GM18505 (cell line): ENCODE data around the gene OPN5.

Experiments used
- ATAC-seq: cut with Tn5 transposase; IDR thresholded peaks from one replicate; pipeline ENCODE4 v1.9.1; 2021; ENCODE audit not compliant: unreplicated experiment
- POLR2A ChIP-seq: IDR thresholded peaks from 4 replicates; pipeline ENCODE4 v1.6.1; 2011; ENCODE audit warnings: borderline replicate concordance; ENCODE audit not compliant: insufficient read depth, insufficient read length; ENCODE audit errors: extremely low read depth

The OPN5 gene

DNA sequence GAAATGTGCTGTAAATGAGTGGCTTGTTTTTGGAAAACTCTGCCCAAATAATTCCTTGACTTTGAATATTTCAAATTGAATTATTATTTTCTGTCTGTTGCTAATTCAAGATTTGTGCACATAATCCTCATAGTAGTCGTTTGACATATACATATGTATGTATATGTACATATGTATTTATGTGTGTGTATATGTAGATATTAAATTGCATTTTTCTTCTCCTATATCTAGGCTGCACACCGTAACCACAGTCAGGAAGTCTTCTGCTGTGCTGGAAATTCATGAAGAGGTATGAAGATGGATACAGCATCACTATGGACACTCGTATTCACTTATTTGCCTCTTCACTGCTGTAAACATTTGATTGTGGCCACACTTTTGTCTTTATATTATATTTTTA, 29.6 kb downstream of the OPN5 start:
- TF ChIP-seq POLR2A, result no peak
- no peak for ATAC-seq

DNA sequence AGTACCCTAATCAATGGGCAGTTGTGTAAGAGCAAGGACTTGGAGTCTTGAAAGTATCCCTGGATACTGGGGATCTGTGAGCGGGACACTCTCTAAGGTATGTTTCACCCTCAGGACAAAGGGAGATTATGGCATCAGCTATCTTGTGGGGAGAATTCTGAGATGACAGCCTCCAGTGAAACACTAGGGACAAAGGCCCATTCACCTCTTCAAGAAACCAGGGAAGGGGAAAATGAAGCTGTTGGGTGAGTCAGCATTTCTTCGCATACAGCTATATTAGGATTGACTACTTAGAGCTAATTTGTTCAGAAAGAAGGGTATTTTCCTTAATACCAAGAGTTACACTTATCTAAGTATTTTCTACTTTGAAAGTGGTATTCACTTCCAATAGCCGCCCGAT, 35.9 kb downstream of the OPN5 start:
- TF ChIP-seq POLR2A, result no peak
- no peak for ATAC-seq

DNA sequence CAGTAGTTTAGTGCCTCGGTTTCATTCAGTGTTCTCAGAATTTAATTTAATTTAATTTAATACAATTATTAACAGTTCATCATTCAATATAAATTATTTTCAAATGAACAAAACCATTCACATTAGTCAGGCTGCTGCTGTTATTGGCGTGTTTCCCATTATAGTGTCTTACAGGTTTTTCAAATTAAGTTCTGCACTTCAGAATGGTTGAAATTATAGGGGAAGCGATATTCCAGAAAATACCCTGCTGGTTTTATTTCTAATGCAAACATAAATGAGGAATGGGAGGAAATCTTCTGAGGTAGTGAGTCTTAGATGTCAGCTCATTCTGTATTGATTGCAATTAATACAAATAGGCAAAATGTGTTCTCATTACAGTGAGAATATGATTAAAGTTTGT, 37.6 kb downstream of the OPN5 start:
- ATAC-seq, result no peak
- TF ChIP-seq POLR2A, result no peak

GRCh38 chr6:47822856-47823554, 41.2 kb downstream of the OPN5 start:
- TF ChIP-seq POLR2A, result no peak
- ATAC-seq, result no peak

- no peak for TF ChIP-seq POLR2A
- ATAC-seq, result no peak
Observed at GRCh38 chr6:47832386-47833100, 50.7 kb downstream of the OPN5 start.

GRCh38 chr6:47834196-47834595, 52.4 kb downstream of the OPN5 start:
- no peak for TF ChIP-seq POLR2A
- no peak for ATAC-seq

DNA sequence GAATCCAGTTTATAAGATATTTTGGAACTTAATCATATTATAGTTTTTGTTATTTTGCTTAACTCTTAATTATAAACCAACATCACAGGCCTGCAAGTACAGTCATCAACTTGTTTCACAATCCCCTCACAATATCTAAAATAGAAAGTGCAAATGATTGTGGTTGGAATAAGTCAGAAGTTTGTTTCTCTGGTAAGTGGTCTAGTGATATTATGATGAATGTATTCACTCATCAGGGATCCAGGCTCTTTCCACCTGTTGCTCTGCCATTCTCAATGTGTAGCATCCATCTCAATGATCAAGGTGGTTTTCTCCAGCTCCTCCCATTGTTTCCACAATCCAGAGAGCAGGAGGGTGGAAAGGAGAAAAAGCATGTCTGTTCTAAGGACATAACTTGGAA, 54.2 kb downstream of the OPN5 start:
- TF ChIP-seq POLR2A, result no peak
- peak; percentile 48 for ATAC-seq

GRCh38 chr6:47836639-47837038, 54.8 kb downstream of the OPN5 start:
- peak; percentile 78 for ATAC-seq
- TF ChIP-seq POLR2A, result no peak

DNA sequence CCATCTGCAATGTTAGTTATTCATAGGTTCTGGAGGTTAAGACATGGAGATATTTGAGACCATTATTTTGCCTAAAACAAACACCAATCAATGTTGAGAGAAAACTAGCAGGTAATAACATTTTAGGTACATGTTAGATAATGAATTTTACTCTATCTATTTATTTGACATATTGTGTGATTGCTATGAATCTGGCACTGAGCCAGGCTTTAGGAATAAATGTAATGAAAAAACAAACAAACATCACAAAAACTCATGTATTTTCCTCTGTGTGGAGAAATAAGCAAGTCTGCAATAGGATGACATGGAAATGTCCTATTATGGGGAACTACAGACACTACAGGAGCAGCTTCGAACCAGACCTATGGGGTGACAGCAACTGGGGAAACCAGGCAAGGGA, 57.8 kb downstream of the OPN5 start:
- TF ChIP-seq POLR2A, result no peak

DNA sequence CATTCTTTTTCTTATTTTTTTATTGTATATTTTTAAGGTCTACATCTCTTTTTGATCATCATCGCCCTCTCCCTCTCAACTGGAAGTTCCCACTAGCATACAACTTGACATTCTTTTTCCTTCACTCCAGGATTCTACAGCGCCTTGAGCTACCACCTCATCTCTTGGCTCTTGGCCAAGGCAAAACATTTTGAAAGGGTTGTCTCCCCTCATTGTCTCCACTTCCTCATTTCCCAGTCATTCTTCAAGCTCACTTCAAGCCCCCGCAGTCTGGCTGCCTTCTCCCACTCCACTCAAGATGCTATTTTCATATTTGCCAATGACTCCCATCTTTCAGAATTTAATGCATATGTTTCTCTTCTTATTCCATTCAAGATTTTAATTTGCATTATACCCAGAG, 63.0 kb downstream of the OPN5 start:
- ATAC-seq, result no peak
- TF ChIP-seq POLR2A, result no peak

More for the DNA sequence above, 57.8 kb downstream of the OPN5 start:
- ATAC-seq, result no peak

GRCh38 chr6:47846752-47847151, 64.9 kb downstream of the OPN5 start:
- TF ChIP-seq POLR2A, result no peak
- ATAC-seq, result no peak

DNA sequence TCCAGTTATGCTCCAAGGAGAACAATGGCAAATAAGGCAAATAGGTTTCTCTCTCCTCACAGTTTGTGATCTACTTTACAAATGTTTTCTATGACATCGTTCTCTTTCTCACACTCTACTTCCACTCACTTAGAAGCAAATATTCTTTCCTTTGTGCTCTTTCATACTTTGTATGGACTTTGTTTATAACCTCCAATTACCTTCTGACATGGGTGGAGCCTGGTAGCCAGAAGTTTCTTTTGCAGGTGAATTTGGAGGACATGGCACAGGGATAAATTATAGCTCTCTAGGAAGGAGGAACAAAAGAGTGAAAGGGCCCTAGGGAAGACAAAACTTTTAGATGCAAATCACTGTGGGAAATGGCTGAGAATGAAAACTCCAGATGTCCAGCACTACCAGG, 69.3 kb downstream of the OPN5 start:
- no peak for ATAC-seq

DNA sequence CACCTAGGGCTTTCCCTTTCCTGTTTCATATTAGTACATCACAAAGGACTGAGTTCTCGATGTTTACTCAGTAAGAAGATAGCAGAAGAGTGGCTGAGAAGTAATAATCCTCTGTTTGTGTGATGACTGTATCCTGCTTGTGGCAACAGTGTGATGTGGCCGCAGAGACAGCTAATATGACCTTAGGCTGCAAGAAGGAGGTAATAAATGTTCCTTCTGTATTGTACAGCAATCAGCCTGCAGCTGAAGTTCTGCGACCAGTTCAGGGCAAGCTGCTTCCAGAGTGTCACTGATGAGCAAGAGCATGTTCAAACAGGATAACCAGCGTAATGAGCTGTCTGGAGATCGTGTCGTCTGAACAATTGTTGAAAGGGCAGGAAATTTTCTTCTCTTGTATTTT, 70.9 kb downstream of the OPN5 start:
- ATAC-seq, result no peak
- no peak for TF ChIP-seq POLR2A

More for the DNA sequence above, 69.3 kb downstream of the OPN5 start:
- no peak for TF ChIP-seq POLR2A

GRCh38 chr6:47853766-47854165, 71.9 kb downstream of the OPN5 start:
- TF ChIP-seq POLR2A, result no peak
- no peak for ATAC-seq
